ENCODE results near the gene PDCD1LG2.
"Not testable (repeated sequence)": the region's sequence is repeated elsewhere in the genome, so short reads cannot be mapped to it uniquely, and the experiment has no call there.

The PDCD1LG2 gene

DNA sequence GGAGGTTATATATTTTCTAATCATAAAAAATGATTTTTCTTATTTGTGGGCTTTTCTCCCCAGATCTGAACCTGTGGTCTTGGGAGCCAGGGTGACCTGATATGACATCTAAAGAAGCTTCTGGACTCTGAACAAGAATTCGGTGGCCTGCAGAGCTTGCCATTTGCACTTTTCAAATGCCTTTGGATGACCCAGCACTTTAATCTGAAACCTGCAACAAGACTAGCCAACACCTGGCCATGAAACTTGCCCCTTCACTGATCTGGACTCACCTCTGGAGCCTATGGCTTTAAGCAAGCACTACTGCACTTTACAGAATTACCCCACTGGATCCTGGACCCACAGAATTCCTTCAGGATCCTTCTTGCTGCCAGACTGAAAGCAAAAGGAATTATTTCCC lies 59.6 kb downstream of the PDCD1LG2 start:
- DNase-seq, result no peak

DNA sequence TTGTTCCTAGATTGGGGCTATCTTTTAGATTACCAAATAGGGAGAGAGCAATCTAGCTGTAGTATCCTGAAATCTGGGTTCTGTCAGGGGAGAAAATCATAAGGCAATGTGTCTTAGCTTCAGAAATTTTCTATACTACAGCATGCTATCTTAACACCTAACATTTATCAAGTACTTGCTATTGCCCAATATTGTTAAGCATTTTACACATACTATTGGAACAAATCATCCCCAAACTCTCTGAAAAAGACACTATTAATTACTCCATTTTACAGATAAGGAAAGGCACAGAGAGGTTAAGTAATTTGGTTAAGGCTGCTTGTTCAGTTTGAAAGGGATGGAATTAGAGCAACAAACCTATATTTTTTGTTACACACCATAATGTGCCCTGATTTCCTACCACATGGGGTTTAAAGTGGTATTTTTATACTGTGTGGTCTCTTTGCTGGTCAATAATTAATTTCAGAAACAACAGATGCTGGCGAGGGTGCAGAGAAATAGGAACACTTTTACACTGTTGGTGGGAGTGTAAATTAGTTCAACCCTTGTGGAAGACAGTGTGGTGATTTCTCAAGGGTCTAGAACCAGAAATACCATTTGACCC lies 61.4 kb downstream of the PDCD1LG2 start:
- no peak for DNase-seq

DNA sequence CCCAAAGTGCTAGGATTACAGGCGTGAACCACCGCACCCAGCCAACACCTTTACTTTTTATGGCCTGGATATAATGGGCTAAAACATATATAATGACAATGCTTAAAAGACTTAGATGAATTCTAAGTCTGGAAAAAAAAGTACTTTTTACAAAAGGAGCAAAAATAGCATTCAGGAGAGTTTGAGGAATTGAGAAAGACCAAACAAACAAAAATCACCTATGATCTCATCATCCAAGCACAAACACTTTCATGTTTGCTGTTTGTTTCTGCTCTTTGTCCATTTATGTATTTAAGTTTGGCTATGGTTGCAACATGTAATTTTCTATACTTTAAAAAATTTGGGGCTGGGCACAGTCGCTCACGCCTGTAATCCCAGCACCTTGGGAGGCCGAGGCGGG lies 63.8 kb downstream of the PDCD1LG2 start:
- no peak for DNase-seq

GRCh38 chr9:5575000-5575399 lies 64.7 kb downstream of the PDCD1LG2 start:
- no peak for DNase-seq

GRCh38 chr9:5577225-5577624 lies 66.9 kb downstream of the PDCD1LG2 start:
- DNase-seq, result no peak

DNA sequence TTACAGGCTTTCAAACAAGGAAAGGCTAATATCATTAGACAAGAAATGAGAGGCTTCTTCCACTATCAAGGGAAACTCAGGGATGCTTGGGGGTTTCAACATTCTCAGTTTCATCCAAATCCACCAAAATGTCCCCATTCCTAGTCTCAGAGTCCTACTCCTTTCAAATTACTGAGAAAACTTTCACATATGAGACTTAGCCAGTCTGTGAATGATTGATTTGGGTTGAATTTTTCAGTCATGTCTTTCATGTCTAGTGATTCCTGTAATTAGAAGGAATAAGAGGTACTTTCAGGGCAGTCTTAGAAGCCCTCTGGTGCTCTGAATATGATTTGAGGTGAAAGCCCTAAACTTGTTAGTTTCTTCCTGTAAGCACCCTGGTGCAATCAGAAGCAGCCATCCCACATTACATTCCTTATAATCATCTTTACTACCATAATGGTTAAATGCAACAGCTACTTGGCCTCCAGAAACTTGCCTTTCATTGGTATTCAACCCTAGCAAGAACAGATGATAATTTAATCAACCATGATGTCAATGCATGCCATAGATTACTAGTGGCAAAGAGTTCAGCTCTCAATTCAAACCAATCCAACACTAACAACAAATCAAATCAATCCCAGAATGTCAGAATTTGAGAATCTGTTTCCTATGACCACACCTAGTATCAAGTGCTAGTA lies 67.8 kb downstream of the PDCD1LG2 start:
- DNase-seq, result no peak

DNA sequence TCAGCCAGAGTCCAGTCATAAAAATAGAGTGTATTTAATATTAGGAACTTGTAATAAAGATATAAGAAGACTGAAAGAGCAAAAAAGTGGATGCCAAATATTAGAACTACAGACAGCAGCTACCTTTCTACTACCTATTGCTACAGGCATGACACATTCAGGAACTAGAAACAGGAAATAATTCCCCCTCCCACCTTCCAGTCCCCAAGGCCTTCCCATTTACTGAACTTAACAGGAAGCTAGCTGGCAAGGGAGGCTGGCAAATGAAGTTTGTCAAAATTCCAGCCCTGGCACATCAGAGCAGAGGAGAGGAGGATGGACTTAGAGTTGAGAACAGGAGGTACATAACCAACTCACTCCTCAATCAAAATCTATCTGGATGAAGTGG lies 68.4 kb downstream of the PDCD1LG2 start:
- DNase-seq, result no peak

- no peak for DNase-seq
Observed at GRCh38 chr9:5579881-5580280, 69.5 kb downstream of the PDCD1LG2 start.

DNA sequence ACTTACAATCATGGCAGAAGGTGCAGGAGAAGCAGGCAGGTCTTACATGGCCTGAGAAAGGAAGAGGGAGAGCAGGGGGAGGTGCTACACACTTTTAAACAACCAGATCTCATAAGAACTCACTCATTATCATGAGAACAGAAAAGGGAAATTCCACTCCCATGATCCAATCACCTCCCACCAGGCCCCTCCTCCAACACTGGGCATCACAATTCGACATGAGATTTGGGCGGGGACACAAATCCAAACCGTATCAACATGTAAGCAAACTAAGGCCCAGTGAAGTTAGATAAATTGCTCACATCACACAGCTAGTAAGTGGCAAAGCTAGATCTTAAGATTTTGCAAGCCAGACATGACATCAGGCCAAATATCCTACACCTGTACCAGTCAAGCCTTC lies 70.3 kb downstream of the PDCD1LG2 start:
- no peak for DNase-seq

- DNase-seq, result not testable (repeated sequence)
Observed at GRCh38 chr9:5581706-5582105, 71.4 kb downstream of the PDCD1LG2 start.

GRCh38 chr9:5582835-5583195 lies 72.5 kb downstream of the PDCD1LG2 start:
- no peak for DNase-seq

DNA sequence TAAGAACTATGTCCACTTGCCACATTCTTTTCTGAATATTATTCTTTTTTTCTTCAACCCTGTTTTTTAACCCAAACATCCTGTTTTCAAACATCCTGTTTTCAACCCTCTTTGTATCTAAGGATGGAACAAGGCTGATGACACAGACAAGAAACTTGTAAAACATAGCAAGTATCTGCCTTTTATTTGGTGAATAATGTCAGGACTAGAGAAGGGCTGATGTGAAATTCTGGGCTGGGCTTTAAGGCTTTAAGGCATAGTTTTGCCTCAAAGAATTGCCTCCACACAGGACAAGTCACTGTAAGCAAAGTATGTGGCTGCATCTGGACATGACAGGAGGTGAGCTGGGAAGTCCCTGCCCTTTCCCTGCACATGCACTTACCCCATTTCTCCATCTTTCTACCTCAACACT lies 76.1 kb downstream of the PDCD1LG2 start:
- DNase-seq, result no peak

GRCh38 chr9:5587024-5587423 lies 76.7 kb downstream of the PDCD1LG2 start:
- no peak for DNase-seq

- no peak for DNase-seq
Observed at GRCh38 chr9:5592231-5592630, 81.9 kb downstream of the PDCD1LG2 start.

DNA sequence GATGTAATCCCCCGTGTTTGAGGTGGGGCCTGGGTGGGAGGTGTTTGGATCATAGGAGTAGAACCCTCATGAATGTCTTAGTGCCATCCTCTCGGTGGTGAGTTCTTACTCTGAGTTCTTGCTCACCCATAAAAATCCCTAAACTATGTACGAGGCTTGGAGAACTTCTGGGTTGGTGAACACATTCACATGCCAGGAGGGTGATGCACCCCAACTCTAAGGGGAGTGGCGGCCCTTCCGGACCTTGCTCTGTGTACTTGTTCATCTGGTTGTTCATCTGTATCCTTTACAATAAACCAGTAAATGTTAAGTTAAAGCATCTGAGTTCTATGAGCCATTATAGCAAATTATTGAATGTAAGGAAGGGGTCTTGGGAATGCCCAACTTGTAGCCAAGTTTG lies 82.6 kb downstream of the PDCD1LG2 start:
- no peak for DNase-seq

GRCh38 chr9:5593904-5594303 lies 83.6 kb downstream of the PDCD1LG2 start:
- DNase-seq, result no peak

GRCh38 chr9:5596173-5596572 lies 85.8 kb downstream of the PDCD1LG2 start:
- no peak for DNase-seq

DNA sequence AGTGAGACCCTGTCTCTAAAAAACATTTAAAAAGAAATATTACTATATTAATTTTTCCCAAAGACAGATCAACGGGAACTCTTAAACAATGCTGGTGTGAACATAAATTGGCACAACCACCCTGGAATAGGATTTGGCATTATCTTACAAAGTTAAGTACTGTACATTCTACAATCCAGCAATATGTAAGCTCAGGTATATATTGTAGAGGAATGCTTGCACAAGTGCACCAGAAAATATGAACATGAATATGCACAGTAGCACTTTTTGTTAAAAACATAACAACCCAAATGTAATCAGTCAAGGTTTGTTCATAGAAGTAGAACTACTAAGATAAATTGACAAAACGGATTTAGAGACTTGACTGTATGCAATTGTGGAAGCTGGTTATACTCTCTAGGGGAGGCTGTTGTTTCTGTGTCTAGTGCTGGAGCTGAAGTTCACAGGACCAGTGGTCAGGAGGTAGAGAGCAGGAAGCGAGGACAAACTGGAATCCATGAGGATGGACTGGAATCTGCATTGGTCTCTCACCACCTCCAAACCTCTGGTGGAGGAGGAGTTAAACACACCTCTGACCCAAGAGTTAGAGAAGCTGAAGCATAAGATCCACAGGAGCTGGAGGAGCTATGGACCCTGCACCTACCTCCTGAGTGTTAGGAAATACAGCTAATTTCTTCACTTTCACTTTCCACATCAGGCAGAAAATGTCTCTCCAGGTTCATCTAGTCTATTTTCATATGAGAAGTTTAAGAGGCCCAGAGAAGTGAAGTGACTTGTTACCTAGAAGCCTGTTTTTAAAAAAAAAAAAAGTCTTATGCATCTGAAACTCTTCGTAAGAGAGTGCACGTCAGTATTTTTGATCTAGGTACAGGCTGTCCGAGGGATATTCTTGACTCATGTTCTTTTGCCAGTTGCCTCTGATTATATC lies 98.2 kb downstream of the PDCD1LG2 start:
- no peak for DNase-seq

GRCh38 chr9:5609226-5609596 lies 98.9 kb downstream of the PDCD1LG2 start:
- no peak for DNase-seq

GRCh38 chr9:5610491-5610890 lies 100.2 kb downstream of the PDCD1LG2 start:
- no peak for DNase-seq

- DNase-seq, result no peak
Observed at GRCh38 chr9:5611321-5612184, 101.2 kb downstream of the PDCD1LG2 start.

GRCh38 chr9:5612185-5612530 lies 101.8 kb downstream of the PDCD1LG2 start:
- DNase-seq, result no peak

GRCh38 chr9:5614192-5614591 lies 103.9 kb downstream of the PDCD1LG2 start:
- DNase-seq, result no peak

Data from NCI-H510A (cell line).